Mesenchymal stem cell (in vitro differentiated cells and primary cell): ENCODE measurements around the gene S100B.
"Not testable (repeated sequence)": the region's sequence is repeated elsewhere in the genome, so short reads cannot be mapped to it uniquely, and the experiment has no call there.

ENCODE experiments used
- DNase-seq: peaks from one replicate; pipeline ENCODE4 v3.0.0-alpha.2; 2013
- H2AFZ ChIP-seq: one replicate; pipeline ENCODE4 v1.6.1; 2013; ENCODE audit warnings: low read depth, mild to moderate bottlenecking, control low read depth, inconsistent platforms, low read length, moderate library complexity
- H2AK5ac ChIP-seq: 2 replicates; pipeline ENCODE4 v1.6.1; 2013; ENCODE audit warnings: low read length, moderate library complexity, mild to moderate bottlenecking, inconsistent platforms; ENCODE audit not compliant: severe bottlenecking
- H2BK120ac ChIP-seq: one replicate; pipeline ENCODE4 v1.6.1; 2013; ENCODE audit warnings: low read depth, mild to moderate bottlenecking, inconsistent platforms, low read length, moderate library complexity
- H2BK12ac ChIP-seq, 2 experiments: one replicate each; pipeline ENCODE4 v1.6.1; 2013; ENCODE audit warnings: inconsistent platforms in 2 of 2, low read length in 2 of 2, mild to moderate bottlenecking in 2 of 2, moderate library complexity in 2 of 2, control low read depth in 1 of 2
- H2BK15ac ChIP-seq: one replicate; pipeline ENCODE4 v1.6.1; 2013; ENCODE audit warnings: mild to moderate bottlenecking, low read depth, inconsistent platforms; ENCODE audit not compliant: poor library complexity, severe bottlenecking
- H2BK5ac ChIP-seq: 2 replicates; pipeline ENCODE4 v1.6.1; 2013; ENCODE audit warnings: low read depth, mild to moderate bottlenecking, low read length, control low read depth, inconsistent platforms; ENCODE audit not compliant: poor library complexity, severe bottlenecking
- H3K14ac ChIP-seq, 2 experiments: one replicate each; pipeline ENCODE4 v1.6.1; 2013; ENCODE audit warnings: inconsistent platforms in 2 of 2, low read length in 2 of 2, control low read depth in 1 of 2, mild to moderate bottlenecking in 1 of 2, moderate library complexity in 1 of 2
- H3K18ac ChIP-seq, 2 experiments: one replicate each; pipeline ENCODE4 v1.6.1; 2013; ENCODE audit warnings: inconsistent platforms in 2 of 2, low read length in 2 of 2, control low read depth in 1 of 2, low read depth in 1 of 2, mild to moderate bottlenecking in 1 of 2
- H3K23ac ChIP-seq, 2 experiments: one replicate each; pipeline ENCODE4 v1.6.1; 2013; ENCODE audit warnings: inconsistent platforms in 2 of 2, low read length in 2 of 2, mild to moderate bottlenecking in 2 of 2, moderate library complexity in 2 of 2, control low read depth in 1 of 2
- H3K27ac ChIP-seq: 2 replicates; pipeline ENCODE4 v1.5.1; 2013; ENCODE audit warnings: mild to moderate bottlenecking, moderate library complexity, low read length, control low read depth, inconsistent platforms; ENCODE audit not compliant: poor library complexity, severe bottlenecking
- H3K27me3 ChIP-seq, 2 experiments: 2 replicates each; pipeline versions ENCODE4 v1.6.1 to v1.7.0; 2013; ENCODE audit warnings: low read length in 2 of 2, mild to moderate bottlenecking in 2 of 2, moderate library complexity in 2 of 2, control low read depth in 1 of 2, inconsistent platforms in 1 of 2; ENCODE audit not compliant: control insufficient read depth in 1 of 2, insufficient read depth in 1 of 2
- H3K36me3 ChIP-seq, 2 experiments: 2 replicates each; pipeline versions ENCODE4 v1.6.1 to v1.7.0; 2013; ENCODE audit warnings: low read length in 2 of 2, control low read depth in 1 of 2, inconsistent platforms in 1 of 2, low read depth in 1 of 2, mild to moderate bottlenecking in 1 of 2; ENCODE audit not compliant: insufficient read depth in 2 of 2, control insufficient read depth in 1 of 2
- H3K4ac ChIP-seq, 2 experiments: one replicate each; pipeline ENCODE4 v1.6.1; 2013; ENCODE audit warnings: inconsistent platforms in 2 of 2, low read length in 2 of 2, mild to moderate bottlenecking in 2 of 2, moderate library complexity in 2 of 2, control low read depth in 1 of 2, low read depth in 1 of 2
- H3K4me1 ChIP-seq: 2 replicates; pipeline ENCODE4 v1.6.1; 2013; ENCODE audit warnings: low read depth, low read length, control low read depth; ENCODE audit not compliant: control insufficient read depth, insufficient read depth
- H3K4me2 ChIP-seq: 2 replicates; pipeline ENCODE4 v1.6.1; 2013; ENCODE audit warnings: low read length, mild to moderate bottlenecking, inconsistent platforms; ENCODE audit not compliant: poor library complexity, severe bottlenecking
- H3K4me3 ChIP-seq, 2 experiments: 2 replicates each; pipeline versions ENCODE4 v1.5.1 to v1.7.0; 2013; ENCODE audit warnings: low read length in 2 of 2, mild to moderate bottlenecking in 2 of 2, control low read depth in 1 of 2, low read depth in 1 of 2; ENCODE audit not compliant: insufficient read depth in 1 of 2
- H3K79me1 ChIP-seq: replicated peaks from 2 replicates; pipeline ENCODE4 v1.6.1; 2013; ENCODE audit warnings: mild to moderate bottlenecking, control low read depth, low read length, inconsistent platforms; ENCODE audit not compliant: poor library complexity, severe bottlenecking
- H3K9ac ChIP-seq: 2 replicates; pipeline ENCODE4 v1.7.0; 2013; ENCODE audit warnings: mild to moderate bottlenecking, low read length, moderate library complexity
- H3K9me3 ChIP-seq: 2 replicates; pipeline ENCODE4 v1.7.0; 2013; ENCODE audit warnings: mild to moderate bottlenecking, low read length; ENCODE audit not compliant: control insufficient read depth
- H4K8ac ChIP-seq: one replicate; pipeline ENCODE4 v1.6.1; 2013; ENCODE audit warnings: inconsistent platforms, mild to moderate bottlenecking, low read length, moderate library complexity
- H4K91ac ChIP-seq: one replicate; pipeline ENCODE4 v1.6.1; 2013; ENCODE audit warnings: mild to moderate bottlenecking, low read length, inconsistent platforms
- WGBS: methylation state at CpG from one replicate; pipeline ENCODE4 v1.1.7; 2013; ENCODE audit warnings: mixed read lengths; 5-methylcytosine and 5-hydroxymethylcytosine counted together

S100B gene

GRCh38 chr21:46585191-46585953, 19.5 kb downstream of the S100B start:
- H3K4ac ChIP-seq: no peak overlapping the region

GRCh38 chr21:46581780-46582307, 23.0 kb downstream of the S100B start:
- H3K9ac ChIP-seq: no peak overlapping the region
- no peaks in the 10 kb centered on the region for H3K27me3 ChIP-seq
- WGBS: 97% methylated on average over 4 of the region's 5 CpGs
- DNase-seq: no peak
- no peak overlapping the region for H3K23ac ChIP-seq
- peaks cover 84% of the 10 kb centered on the region for H3K9me3 ChIP-seq
- H3K4me3 ChIP-seq: peak overlapping the region in 1 of 2 experiments; percentile 40
- no peak overlapping the region for H4K91ac ChIP-seq
- H3K79me1 ChIP-seq: peaks cover 2% of the 10 kb centered on the region
- no peak overlapping the region for H3K4ac ChIP-seq
- no peak overlapping the region for H2BK120ac ChIP-seq
- H3K4me1 ChIP-seq: no peaks in the 10 kb centered on the region
- peaks cover 14 to 41% of the 10 kb centered on the region in 2 experiments for H3K36me3 ChIP-seq
- no peak overlapping the region for H3K18ac ChIP-seq
- no peak overlapping the region for H2BK5ac ChIP-seq
- H3K14ac ChIP-seq: no peak overlapping the region
- H3K4me2 ChIP-seq: no peak overlapping the region
- no peak overlapping the region for H4K8ac ChIP-seq
- no peak overlapping the region for H2AK5ac ChIP-seq
- no peak overlapping the region for H2AFZ ChIP-seq
- H2BK12ac ChIP-seq: no peak overlapping the region
- H2BK15ac ChIP-seq: no peak overlapping the region
- no peak overlapping the region for H3K27ac ChIP-seq

More at GRCh38 chr21:46585191-46585953, 19.5 kb downstream of the S100B start:
- H3K4me1 ChIP-seq: no peaks in the 10 kb centered on the region
- DNase-seq: no peak
- no peak overlapping the region for H3K18ac ChIP-seq
- H4K91ac ChIP-seq: no peak overlapping the region
- no peak overlapping the region for H3K23ac ChIP-seq
- H2AK5ac ChIP-seq: no peak overlapping the region
- H3K14ac ChIP-seq: no peak overlapping the region
- H2AFZ ChIP-seq: no peak overlapping the region
- H3K9me3 ChIP-seq: peaks cover 73% of the 10 kb centered on the region
- H3K27ac ChIP-seq: no peak overlapping the region
- H3K4me2 ChIP-seq: no peak overlapping the region
- no peak overlapping the region for H2BK12ac ChIP-seq
- no peak overlapping the region for H2BK15ac ChIP-seq
- no peaks in the 10 kb centered on the region for H3K27me3 ChIP-seq
- H3K79me1 ChIP-seq: peaks cover 2% of the 10 kb centered on the region
- H2BK5ac ChIP-seq: no peak overlapping the region
- peaks cover 14 to 29% of the 10 kb centered on the region in 2 experiments for H3K36me3 ChIP-seq
- no peak overlapping the region for H2BK120ac ChIP-seq
- peak overlapping the region in 1 of 2 experiments; percentile 33 for H3K4me3 ChIP-seq
- H4K8ac ChIP-seq: no peak overlapping the region
- no peak overlapping the region for H3K9ac ChIP-seq
- WGBS: 86% methylated on average over 7 of the region's 7 CpGs

- H3K4me3 ChIP-seq, H3K18ac ChIP-seq, H4K8ac ChIP-seq, DNase-seq, H4K91ac ChIP-seq, H3K27me3 ChIP-seq, H2BK15ac ChIP-seq, H3K79me1 ChIP-seq, H3K4me2 ChIP-seq, H3K4ac ChIP-seq, H3K27ac ChIP-seq, H2BK5ac ChIP-seq, H2BK120ac ChIP-seq, H3K14ac ChIP-seq, H2BK12ac ChIP-seq, H2AFZ ChIP-seq, H3K9ac ChIP-seq, H3K4me1 ChIP-seq, H2AK5ac ChIP-seq, H3K23ac ChIP-seq: not testable (repeated sequence)
- peaks cover 85% of the 10 kb centered on the region for H3K9me3 ChIP-seq
- H3K36me3 ChIP-seq: peaks cover 14 to 41% of the 10 kb centered on the region in 2 experiments
- WGBS: 81% methylated on average over 2 of the region's 2 CpGs
Measured at GRCh38 chr21:46579394-46579793, 25.5 kb downstream of the S100B start.

- not testable (repeated sequence) for H2AFZ ChIP-seq
- WGBS: 99% methylated on average over 4 of the region's 5 CpGs
Measured at GRCh38 chr21:46577786-46578185, 27.1 kb downstream of the S100B start.

More at GRCh38 chr21:46577786-46578185, 27.1 kb downstream of the S100B start:
- not testable (repeated sequence) for H2BK15ac ChIP-seq, H3K18ac ChIP-seq, H3K14ac ChIP-seq, H3K79me1 ChIP-seq, H3K4me1 ChIP-seq, H4K91ac ChIP-seq, H4K8ac ChIP-seq, H3K27ac ChIP-seq, H3K4me3 ChIP-seq, H2BK5ac ChIP-seq, H3K4me2 ChIP-seq, H2AK5ac ChIP-seq, H3K9ac ChIP-seq, DNase-seq, H2BK120ac ChIP-seq, H3K27me3 ChIP-seq, H3K23ac ChIP-seq, H2BK12ac ChIP-seq, H3K4ac ChIP-seq
- Histone ChIP-seq H3K36me3 (peaks cover 14 to 43% of the 10 kb centered on the region in 2 experiments), H3K9me3 (peaks cover 85% of the 10 kb centered on the region)
